ENCODE results near the gene PCBD2.
A peak's percentile ranks its signal among the peaks of the same experiment; 100 is the strongest.
"Not testable (repeated sequence)": the region's sequence is repeated elsewhere in the genome, so short reads cannot be mapped to it uniquely, and the experiment has no call there.

Gene PCBD2

GRCh38 chr5:134910752-134911151, 5.8 kb downstream of the PCBD2 start:
- not testable (repeated sequence) for DNase-seq

DNA sequence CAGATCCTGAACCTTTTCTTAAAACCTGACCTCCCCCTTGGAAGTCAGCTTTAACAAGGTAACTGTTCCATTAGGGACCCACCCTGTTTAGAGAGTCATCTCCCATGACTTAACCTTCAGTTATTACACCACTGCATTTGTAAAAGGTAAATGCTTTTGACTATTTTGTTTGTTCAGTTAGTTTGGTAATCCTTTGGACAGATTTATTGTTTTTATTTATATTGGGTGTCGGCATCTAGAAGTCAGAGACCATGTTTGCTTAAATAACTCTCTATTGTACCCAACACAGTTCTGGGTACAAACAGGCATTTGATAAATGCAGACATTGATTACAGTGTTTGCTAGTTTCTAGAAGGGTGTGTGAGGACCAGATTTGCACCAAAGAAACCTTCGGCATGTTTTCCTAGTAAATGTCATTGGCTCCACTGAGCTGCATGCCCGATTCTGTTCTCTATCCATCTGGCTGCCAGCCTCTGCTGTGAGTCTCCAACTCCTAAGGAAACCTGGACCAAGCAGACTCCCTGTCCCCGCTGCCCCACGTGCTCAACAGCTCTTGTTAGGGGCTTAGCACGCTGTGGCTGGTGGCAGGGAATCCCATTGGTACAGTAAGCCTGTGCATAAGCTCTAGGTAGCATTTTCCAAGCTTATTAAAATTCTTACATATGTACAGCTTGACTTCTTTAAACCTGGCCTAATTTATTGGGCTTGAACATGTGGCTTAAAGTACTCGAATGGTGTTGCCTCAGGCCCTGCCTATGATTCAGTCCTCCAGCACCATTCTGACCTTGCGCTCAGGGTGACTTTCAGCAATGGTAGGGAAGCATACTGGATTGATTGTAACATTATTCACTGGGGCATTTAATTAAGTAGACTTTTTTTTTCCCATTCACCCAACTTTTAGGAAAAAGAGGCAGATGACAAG, 6.6 kb downstream of the PCBD2 start:
- no peak for DNase-seq

DNA sequence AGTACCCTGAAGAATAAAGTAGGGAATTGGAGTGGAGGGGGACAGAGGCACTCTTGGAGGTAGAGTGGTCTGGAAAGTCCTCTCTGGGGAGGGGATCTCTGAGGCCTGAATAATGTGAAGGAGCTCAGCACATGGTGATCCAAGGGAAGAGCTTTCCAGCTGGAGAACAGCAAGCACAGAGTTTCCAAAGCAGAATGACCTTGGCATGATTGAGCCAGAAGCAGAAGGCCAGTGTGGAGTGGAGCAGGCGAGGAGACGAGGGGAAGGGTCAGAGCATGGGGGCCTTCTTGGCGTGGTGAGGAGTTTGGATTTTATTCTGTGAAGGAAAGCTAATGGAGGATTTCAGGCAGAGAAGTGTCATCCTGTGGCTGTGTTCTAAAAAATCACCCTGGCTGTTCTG, 8.3 kb downstream of the PCBD2 start:
- no peak for DNase-seq

DNA sequence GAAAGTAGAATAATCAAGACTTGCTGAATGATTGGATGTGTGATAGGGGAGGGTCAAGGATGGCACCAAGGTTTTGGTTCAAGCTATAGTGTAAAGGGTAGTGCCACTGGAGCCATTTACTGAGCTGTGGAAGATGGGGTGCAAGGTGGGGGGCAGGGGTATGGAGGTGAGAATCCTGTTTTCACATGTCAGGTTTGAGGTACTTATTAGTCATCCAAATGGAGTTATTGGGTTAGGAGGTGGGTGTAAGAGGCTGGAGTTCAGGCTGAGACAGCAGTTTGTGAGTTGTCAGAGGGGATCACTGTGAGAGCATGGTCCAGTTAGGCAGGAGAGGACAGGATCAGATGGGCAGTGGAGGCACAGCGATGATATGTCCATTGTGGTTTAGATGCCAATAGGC, 8.9 kb downstream of the PCBD2 start:
- DNase-seq = no peak

DNA sequence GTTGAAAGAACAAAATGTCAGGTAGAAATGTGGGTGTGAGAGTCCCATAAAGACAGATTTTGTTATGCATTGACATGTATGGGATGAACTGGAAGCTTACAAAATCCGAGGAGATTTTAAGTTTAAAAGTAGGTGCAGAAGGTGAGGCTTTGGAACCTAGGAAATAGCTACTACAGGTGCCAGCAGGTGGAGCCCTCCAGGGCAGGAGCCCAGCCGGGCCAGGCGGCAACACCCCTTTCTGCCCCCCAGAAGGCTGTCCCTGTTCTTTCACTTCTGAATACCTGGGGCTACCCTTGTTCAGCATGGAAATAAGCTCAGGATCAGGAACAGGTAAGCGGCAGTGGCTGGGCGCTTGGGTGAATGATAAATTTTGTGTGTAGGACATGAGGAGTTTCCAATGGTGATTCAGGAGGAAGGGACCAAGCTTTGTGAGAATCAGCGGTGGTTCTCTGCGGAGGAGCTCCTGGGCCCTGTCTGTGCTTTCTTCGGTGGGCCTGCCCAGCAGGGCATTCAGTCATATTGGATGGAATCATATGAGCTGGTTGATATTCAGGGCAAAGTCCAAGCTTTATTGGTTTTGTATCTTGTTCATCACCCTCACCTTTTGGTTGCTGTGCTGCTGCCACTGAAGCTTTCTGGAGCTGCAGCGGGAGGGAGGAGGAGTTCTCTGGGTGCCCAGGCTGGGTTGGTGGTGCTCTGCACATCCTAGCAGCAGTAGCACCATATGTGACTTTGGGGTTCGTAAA, 12.3 kb downstream of the PCBD2 start:
- peak in 1 of 2 experiments; percentile 13 for DNase-seq

DNA sequence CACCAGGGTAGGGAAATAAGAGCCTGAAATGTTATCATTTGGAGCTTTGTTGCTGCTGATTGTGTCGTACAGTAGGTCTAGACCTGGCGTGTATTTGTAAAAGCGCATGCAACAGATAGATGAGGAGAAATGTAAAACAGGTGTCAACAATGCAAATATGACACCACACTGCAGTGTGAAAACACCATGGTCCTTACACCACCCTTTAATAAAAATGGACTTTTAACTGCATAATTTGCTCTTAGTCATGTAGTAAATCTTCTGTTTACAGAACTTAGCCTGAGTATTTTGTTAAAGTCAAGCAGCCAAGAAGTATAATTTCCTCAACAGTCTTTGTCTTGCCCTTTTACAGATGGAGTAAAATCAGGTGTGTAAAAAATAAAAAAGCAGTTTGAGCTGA, 13.9 kb downstream of the PCBD2 start:
- peak in 1 of 2 experiments; percentile 53 for DNase-seq

DNA sequence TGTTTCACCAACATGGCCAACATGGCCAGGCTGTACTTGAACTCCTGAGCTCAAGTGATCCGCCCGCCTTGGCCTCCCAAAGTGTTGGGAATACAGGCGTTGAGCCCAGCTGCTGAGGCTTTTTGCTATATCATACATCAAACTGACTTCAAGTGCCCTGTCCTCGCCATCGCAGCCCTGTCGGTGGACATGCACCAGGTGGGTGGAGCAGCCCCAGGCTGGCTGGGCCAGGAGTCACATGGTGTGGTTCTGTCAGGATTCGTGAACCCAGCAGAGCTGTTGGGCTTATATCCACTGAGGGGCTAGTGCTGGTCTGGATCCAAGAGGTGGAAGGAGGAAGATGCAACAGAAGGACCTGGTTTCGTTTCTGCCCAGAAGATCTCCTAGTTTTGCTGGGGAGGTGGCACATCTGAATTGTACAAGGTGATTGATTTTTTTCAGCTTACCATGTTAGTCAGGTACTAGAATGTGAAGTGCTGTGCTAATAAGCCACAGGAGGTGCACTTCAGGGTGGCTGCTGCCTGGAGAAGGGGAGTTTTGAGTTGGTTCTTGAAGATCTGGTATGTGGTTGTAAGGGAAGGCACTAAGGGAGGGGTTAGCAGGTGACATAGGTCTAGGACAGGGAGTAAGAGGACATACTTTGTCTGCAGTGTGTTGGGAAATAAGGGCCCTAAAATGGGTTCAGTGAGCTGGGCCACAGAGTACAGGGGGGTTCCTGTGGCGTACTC, 16.1 kb downstream of the PCBD2 start:
- DNase-seq = no peak

DNA sequence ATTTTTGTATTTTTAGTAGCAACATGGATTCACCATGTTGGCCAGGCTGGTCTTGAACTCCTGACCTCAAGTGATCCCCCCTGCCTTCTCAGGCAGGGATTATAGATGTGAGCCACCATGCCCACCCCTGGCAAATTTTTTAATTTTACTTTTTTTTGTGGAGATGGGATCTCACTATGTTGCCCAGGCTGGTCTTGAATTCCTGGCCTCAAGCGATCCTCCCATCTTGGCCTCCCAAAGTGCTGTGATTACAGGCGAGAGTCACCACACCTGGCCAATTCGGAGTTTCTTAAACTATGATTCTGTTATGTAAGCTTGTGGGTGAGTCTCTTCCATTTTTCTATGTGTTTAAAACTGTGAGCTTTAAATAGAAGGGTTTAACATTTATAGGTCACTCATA, 27.6 kb downstream of the PCBD2 start:
- DNase-seq = no peak

DNA sequence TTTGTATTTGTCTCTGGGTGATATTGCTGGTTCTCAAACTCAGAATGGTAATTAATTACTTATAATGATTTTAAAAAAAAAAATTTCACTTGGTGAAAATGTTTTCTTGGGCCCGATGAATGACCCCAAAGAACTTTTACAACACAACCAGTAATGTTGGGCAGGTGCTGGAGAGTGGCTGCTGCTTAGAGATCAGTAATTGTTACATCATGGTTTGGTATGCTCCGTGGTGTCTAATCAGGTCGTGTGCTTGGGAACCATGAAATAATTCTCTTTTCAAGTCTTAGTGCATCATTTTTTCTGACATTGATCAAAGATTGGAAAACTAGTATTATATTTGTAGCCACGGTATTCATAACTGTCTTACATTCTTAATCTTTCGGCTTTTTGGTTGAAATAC, 29.3 kb downstream of the PCBD2 start:
- no peak for DNase-seq

- no peak for DNase-seq
Observed at GRCh38 chr5:134935711-134936602, 31.0 kb downstream of the PCBD2 start.

DNA sequence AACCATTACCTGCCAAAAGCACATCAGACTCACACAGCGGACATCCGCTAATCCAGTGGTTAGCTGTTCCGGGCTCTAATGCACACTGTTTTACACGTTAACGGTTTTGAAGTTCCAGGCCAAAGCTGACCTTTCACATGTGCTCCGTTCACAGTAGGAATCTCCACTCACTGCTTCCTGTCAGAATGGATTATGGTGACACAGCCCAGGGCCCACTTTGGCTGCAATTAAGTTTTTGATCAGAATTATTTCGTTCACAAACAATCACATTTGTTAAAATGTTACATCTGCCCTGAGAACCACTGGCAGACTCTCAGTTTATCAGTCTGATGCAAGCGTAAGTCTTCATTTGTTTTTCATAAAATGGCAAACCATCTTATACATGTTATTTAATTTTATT, 32.6 kb downstream of the PCBD2 start:
- no peak for DNase-seq

- DNase-seq = no peak
Observed at GRCh38 chr5:134938030-134938429, 33.1 kb downstream of the PCBD2 start.

DNA sequence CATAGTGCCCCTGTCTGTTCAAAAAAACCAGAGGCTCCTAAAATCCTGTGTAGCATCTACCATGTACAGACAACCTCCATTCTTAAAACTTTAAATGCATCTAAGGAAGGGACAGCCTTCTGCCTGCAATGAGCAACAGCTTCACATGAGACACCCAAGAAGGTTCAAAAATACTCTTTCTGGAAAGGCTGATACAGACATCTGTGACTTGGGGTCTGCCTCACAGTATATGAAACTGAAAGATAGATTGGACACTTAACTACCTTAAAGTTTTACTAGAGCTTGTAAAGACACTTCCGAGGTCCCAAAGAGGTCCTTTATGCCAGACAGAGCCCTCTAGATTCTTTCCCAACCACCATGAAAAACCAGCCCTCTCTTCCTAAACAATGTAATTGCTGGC, 34.6 kb downstream of the PCBD2 start:
- no peak for DNase-seq

DNA sequence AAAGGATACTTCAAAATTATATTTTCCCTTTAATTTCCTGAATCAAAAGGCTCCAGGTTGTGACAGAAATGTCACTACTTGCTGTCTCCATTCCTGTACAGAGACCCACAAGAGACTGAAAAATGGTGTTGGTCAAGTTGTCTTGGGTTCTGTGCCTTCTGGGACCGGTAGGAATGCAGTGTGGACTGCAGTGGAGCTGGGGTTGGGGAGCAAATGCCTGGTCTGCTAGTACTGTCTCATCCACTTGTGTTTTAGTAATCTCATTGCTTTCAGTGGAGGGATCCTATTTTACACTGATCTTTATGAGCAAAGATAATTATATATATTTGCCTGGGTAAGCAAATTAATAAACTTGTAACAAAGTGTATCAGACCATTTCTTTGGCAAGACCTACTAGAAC, 38.6 kb downstream of the PCBD2 start:
- peak in 1 of 2 experiments; percentile 12 for DNase-seq

DNA sequence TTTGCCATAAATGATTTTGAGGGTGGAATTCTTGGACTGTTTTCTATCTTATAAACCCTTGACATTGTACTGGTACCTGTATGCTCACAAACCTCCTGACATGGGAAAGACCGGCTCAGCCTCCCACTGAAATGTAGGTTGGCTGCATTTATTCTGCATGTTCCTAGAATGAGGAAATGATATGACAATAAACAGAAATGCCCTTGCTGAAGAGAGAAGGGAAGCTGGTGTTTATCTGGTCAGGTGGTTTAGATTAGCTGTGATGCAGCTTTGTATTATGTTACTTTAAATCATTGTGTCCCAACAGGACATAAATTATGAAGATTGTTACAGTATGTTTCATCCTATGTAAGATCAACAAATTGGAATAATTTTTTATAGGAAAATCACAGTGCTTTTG, 39.7 kb downstream of the PCBD2 start:
- DNase-seq = no peak

GRCh38 chr5:134945041-134945440, 40.1 kb downstream of the PCBD2 start:
- peak in 1 of 2 experiments; percentile 38 for DNase-seq

- no peak for DNase-seq
Observed at GRCh38 chr5:134948911-134949310, 44.0 kb downstream of the PCBD2 start.

GRCh38 chr5:134949316-134949715, 44.4 kb downstream of the PCBD2 start:
- DNase-seq = no peak

DNA sequence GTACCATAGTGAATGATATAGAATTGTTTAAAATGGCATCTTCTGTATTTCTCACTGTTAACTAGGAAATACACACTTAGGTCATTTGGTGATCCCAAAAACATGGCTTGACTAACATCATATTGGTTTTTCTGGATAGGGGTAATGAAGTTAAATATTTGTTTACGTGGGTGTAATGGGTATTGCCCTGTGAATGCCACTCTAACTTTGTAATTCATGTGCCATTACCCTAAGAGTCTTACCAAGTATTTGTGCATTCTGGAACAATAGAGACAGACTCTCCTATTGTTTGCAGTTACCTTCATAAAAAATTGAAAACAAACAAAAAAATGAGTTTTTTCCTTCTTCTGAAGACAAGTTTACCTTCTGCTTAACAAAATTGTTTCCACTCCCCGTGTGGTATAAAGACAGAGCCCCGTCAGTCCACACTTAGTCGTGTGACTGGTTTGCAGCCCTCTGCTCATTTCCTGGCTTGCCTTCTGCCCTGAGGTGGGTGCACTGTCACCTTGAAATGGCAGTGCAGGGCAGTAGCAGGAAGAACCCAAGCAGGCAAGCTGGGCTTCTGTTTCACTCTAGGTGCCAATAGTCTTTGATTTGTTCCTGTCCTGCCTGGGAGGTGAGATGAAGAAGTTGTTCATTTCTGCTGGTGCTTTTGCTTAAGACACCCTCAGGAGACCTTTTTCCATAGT, 53.1 kb downstream of the PCBD2 start:
- no peak for DNase-seq

GRCh38 chr5:134958755-134959154, 53.8 kb downstream of the PCBD2 start:
- DNase-seq = no peak

GRCh38 chr5:134963098-134963497, 58.2 kb downstream of the PCBD2 start:
- no peak for DNase-seq

All from NCI-H526 (cell line).